SK-N-MC (cell line): ENCODE results near the gene GLT6D1.

Experiments used
- EZH2 ChIP-seq: fragments of 200-600 bp; sonication (generic); IDR thresholded peaks from one replicate; pipeline ENCODE4 v1.6.1; 2017; ENCODE audit warnings: antibody characterized with exemption
- POLR2AphosphoS5 ChIP-seq: IDR thresholded peaks from 2 replicates; pipeline ENCODE4 v1.6.1; 2012; ENCODE audit warnings: mild to moderate bottlenecking, low read depth, low read length, borderline replicate concordance

DNA sequence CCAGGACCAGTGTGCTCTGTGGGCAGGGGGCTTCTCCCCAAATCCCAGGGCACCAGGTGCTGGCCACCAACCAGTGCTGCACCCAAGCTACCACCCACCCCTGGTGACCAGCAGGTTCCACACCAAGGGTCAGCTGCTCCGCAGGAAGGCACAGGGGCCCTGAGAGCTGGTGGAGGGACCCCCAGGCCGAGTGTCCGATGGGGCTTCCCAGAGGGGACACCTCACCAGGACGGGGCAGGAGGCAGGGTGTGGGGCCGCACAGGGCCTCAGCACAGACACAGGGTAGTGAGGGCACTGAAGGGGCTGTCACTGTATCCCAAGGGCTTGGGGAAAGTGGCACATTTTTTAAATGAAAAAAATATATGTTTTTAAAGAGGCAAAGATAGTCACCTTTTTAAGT, 41.8 kb upstream of the GLT6D1 start:
- no peak for TF ChIP-seq POLR2AphosphoS5
- no peak for TF ChIP-seq EZH2
